EH (cell line): ENCODE data around the gene UGT1A10.
"Not testable (repeated sequence)": the region's sequence is repeated elsewhere in the genome, so short reads cannot be mapped to it uniquely, and the experiment has no call there.

Experiments
- DNase-seq: peaks from one replicate; pipeline ENCODE4 v3.0.0-alpha.2; 2015; ENCODE audit warnings: low read depth

Gene UGT1A10

GRCh38 chr2:233743464-233744259 lies 107.4 kb downstream of the UGT1A10 start:
- DNase-seq: no peak

- no peak for DNase-seq
Observed at GRCh38 chr2:233745073-233745755, 109.0 kb downstream of the UGT1A10 start.

GRCh38 chr2:233745838-233746237 lies 109.6 kb downstream of the UGT1A10 start:
- DNase-seq: not testable (repeated sequence)

GRCh38 chr2:233746475-233747282 lies 110.4 kb downstream of the UGT1A10 start:
- DNase-seq: peak; percentile 22

GRCh38 chr2:233747283-233747544 lies 111.0 kb downstream of the UGT1A10 start:
- no peak for DNase-seq

GRCh38 chr2:233750689-233751088 lies 114.4 kb downstream of the UGT1A10 start:
- DNase-seq: not testable (repeated sequence)

GRCh38 chr2:233751212-233752009 lies 115.2 kb downstream of the UGT1A10 start:
- not testable (repeated sequence) for DNase-seq

GRCh38 chr2:233754872-233755611 lies 118.8 kb downstream of the UGT1A10 start:
- no peak for DNase-seq

- no peak for DNase-seq
Observed at GRCh38 chr2:233756429-233757081, 120.3 kb downstream of the UGT1A10 start.

GRCh38 chr2:233758141-233758540 lies 121.9 kb downstream of the UGT1A10 start:
- DNase-seq: no peak

GRCh38 chr2:233758849-233759248 lies 122.6 kb downstream of the UGT1A10 start:
- DNase-seq: peak; percentile 6

- DNase-seq: no peak
Observed at GRCh38 chr2:233760043-233760442, 123.8 kb downstream of the UGT1A10 start, which contains the start of gene UGT1A1. TSS of gene UGT1A1 (plus strand) at chr2:233760270. CDS start at chr2:233760288, 18 bp downstream.

- DNase-seq: no peak
Observed at GRCh38 chr2:233761040-233761769, 125.0 kb downstream of the UGT1A10 start.

- peak; percentile 76 for DNase-seq
Observed at GRCh38 chr2:233764264-233764663, 128.0 kb downstream of the UGT1A10 start.

GRCh38 chr2:233764761-233765160 lies 128.5 kb downstream of the UGT1A10 start:
- peak; percentile 18 for DNase-seq

- no peak for DNase-seq
Observed at GRCh38 chr2:233766416-233766815, 130.2 kb downstream of the UGT1A10 start.

GRCh38 chr2:233768076-233768475 lies 131.8 kb downstream of the UGT1A10 start:
- DNase-seq: no peak

GRCh38 chr2:233769260-233769659 lies 133.0 kb downstream of the UGT1A10 start:
- DNase-seq: no peak

GRCh38 chr2:233772153-233772552 lies 135.9 kb downstream of the UGT1A10 start:
- no peak for DNase-seq

- peak; percentile 4 for DNase-seq
Observed at GRCh38 chr2:233772583-233772982, 136.3 kb downstream of the UGT1A10 start.
